H1 (cell line): ENCODE data around the gene SLITRK3. TPM values are rescaled to one million over a fixed set of nuclear protein-coding genes. Genes with fewer than 3 reads are reported as not detected.

Experiments
- CTCF ChIA-PET: fragments of 300-600 bp; sonication (Branson Sonifier 250); formaldehyde crosslinking; loops from one replicate; lab custom pipeline; 2021; ENCODE audit not compliant: partially characterized antibody; lab: Charles Lee
- POLR2A ChIA-PET: fragments of 300-600 bp; sonication (Branson Sonifier 250); formaldehyde crosslinking; loops from one replicate; lab custom pipeline; 2021; ENCODE audit warnings: inconsistent platforms; ENCODE audit not compliant: partially characterized antibody; lab: Charles Lee
- DNase-seq, 2 experiments: peaks; one replicate each; pipeline versions ENCODE4 v3.0.0 to v3.0.0-alpha.2; 2010 to 2022; ENCODE audit warnings: low spot score in 2 of 2, low read depth in 1 of 2, mixed read lengths in 1 of 2
- FAIRE-seq: peaks from 2 replicates; lab custom pipeline; 2011; peaks lifted over from hg19 to GRCh38; lab: Jason Lieb, UNC
- H2AFZ ChIP-seq: 2 replicates; pipeline ENCODE4 v1.8.1; 2012; ENCODE audit warnings: low read length, inconsistent platforms
- H2AK5ac ChIP-seq: 2 replicates; pipeline ENCODE4 v1.6.1; 2013; ENCODE audit warnings: low read depth, low read length
- H2BK120ac ChIP-seq: replicated peaks from 2 replicates; pipeline ENCODE3; 2013; ENCODE audit warnings: low read depth, low read length, inconsistent platforms
- H2BK12ac ChIP-seq: 2 replicates; pipeline ENCODE4 v1.6.1; 2013; ENCODE audit warnings: low read depth, low read length
- H2BK15ac ChIP-seq: 2 replicates; pipeline ENCODE4 v1.6.1; 2013; ENCODE audit warnings: low read length
- H2BK20ac ChIP-seq: 2 replicates; pipeline ENCODE4 v1.6.1; 2013; ENCODE audit warnings: low read length
- H2BK5ac ChIP-seq: 2 replicates; pipeline ENCODE4 v1.6.1; 2013; ENCODE audit warnings: low read depth, low read length
- H3K14ac ChIP-seq: 2 replicates; pipeline ENCODE4 v1.6.1; 2013; ENCODE audit warnings: inconsistent platforms; ENCODE audit not compliant: insufficient read length
- H3K18ac ChIP-seq: 2 replicates; pipeline ENCODE4 v1.6.1; 2013; ENCODE audit warnings: low read length; ENCODE audit errors: extremely low read depth
- H3K23ac ChIP-seq: 2 replicates; pipeline ENCODE4 v1.6.1; 2013; ENCODE audit warnings: inconsistent platforms; ENCODE audit not compliant: insufficient read length
- H3K23me2 ChIP-seq: 2 replicates; pipeline ENCODE4 v1.6.1; 2013; ENCODE audit warnings: low read depth, low read length
- H3K27ac ChIP-seq: 2 replicates; pipeline ENCODE4 v1.6.1; 2011; ENCODE audit warnings: low read depth, low read length, inconsistent platforms
- H3K27me3 ChIP-seq, 4 experiments: replicated peaks in 1 of 4; 1 replicate in 1 of 4; 2 replicates in 3 of 4; pipeline versions ENCODE4 v1.6.1 to v1.8.1; 2011 to 2013; ENCODE audit warnings: low read length in 3 of 4, mild to moderate bottlenecking in 3 of 4, inconsistent platforms in 2 of 4, mixed read lengths in 2 of 4, moderate library complexity in 1 of 4; ENCODE audit not compliant: control insufficient read depth in 3 of 4, insufficient read depth in 3 of 4; ENCODE audit errors: extremely low read depth in 1 of 4
- H3K36me3 ChIP-seq, 4 experiments: 2 replicates each; pipeline versions ENCODE4 v1.6.1 to v1.8.1; 2011 to 2013; ENCODE audit warnings: mild to moderate bottlenecking in 4 of 4, low read length in 3 of 4, moderate library complexity in 2 of 4, control low read depth in 1 of 4, inconsistent platforms in 1 of 4; ENCODE audit not compliant: insufficient read depth in 4 of 4, control insufficient read depth in 2 of 4
- H3K4ac ChIP-seq: replicated peaks from 2 replicates; pipeline ENCODE3; 2013; ENCODE audit warnings: low read length, low read depth, mixed read lengths, inconsistent platforms; ENCODE audit not compliant: insufficient read length
- H3K4me1 ChIP-seq, 4 experiments: replicated peaks in 1 of 4; 1 replicate in 1 of 4; 2 replicates in 3 of 4; pipeline versions ENCODE4 v1.6.1 to v1.8.1; 2011 to 2013; ENCODE audit warnings: low read length in 3 of 4, inconsistent platforms in 2 of 4, mixed read lengths in 1 of 4; ENCODE audit not compliant: insufficient read depth in 4 of 4, control insufficient read depth in 3 of 4
- H3K4me2 ChIP-seq, 2 experiments: 2 replicates each; pipeline versions ENCODE4 v1.6.1 to v1.8.1; 2011 to 2013; ENCODE audit warnings: low read depth in 2 of 2, low read length in 2 of 2, control low read depth in 1 of 2, inconsistent platforms in 1 of 2, mild to moderate bottlenecking in 1 of 2; ENCODE audit not compliant: insufficient read depth in 1 of 2
- H3K4me3 ChIP-seq, 4 experiments: fragments of 200-600, 300-600 bp in 1 of 4; sonication (generic), shearing (Covaris generic), sonication (Bioruptor Twin) in 1 of 4; 2 replicates each; pipeline versions ENCODE4 v1.5.1 to v1.8.1; 2011 to 2016; ENCODE audit warnings: low read length in 4 of 4, low read depth in 3 of 4, control low read depth in 2 of 4, inconsistent platforms in 2 of 4, mild to moderate bottlenecking in 2 of 4, mixed read lengths in 1 of 4, moderate library complexity in 1 of 4; ENCODE audit not compliant: insufficient read depth in 2 of 4; ENCODE audit errors: extremely low read depth in 1 of 4
- H3K56ac ChIP-seq: replicated peaks from 2 replicates; pipeline ENCODE3; 2013; ENCODE audit warnings: low read depth, mild to moderate bottlenecking, mixed read lengths, low read length, inconsistent platforms; ENCODE audit not compliant: insufficient read length
- H3K79me1 ChIP-seq: 2 replicates; pipeline ENCODE4 v1.6.1; 2013; ENCODE audit warnings: low read depth, low read length, control low read depth
- H3K79me2 ChIP-seq, 2 experiments: 2 replicates each; pipeline versions ENCODE4 v1.6.1 to v1.8.1; 2012 to 2013; ENCODE audit warnings: low read length in 2 of 2, mild to moderate bottlenecking in 2 of 2, inconsistent platforms in 1 of 2; ENCODE audit not compliant: insufficient read depth in 2 of 2, control insufficient read depth in 1 of 2
- H3K9ac ChIP-seq, 4 experiments: replicated peaks in 1 of 4; 1 replicate in 1 of 4; 2 replicates in 3 of 4; pipeline versions ENCODE4 v1.6.1 to v1.8.1; 2011 to 2013; ENCODE audit warnings: low read depth in 3 of 4, low read length in 3 of 4, control low read depth in 2 of 4, mild to moderate bottlenecking in 2 of 4, moderate library complexity in 2 of 4, inconsistent platforms in 1 of 4; ENCODE audit errors: extremely low read depth in 1 of 4
- H3K9me3 ChIP-seq, 2 experiments: 2 replicates each; pipeline versions ENCODE4 v1.6.1 to v1.8.1; 2012 to 2013; ENCODE audit warnings: mild to moderate bottlenecking in 2 of 2, moderate library complexity in 2 of 2, control low read depth in 1 of 2, inconsistent platforms in 1 of 2, low read depth in 1 of 2, low read length in 1 of 2, mixed read lengths in 1 of 2; ENCODE audit not compliant: insufficient read depth in 2 of 2
- H4K20me1 ChIP-seq, 2 experiments: replicated peaks in 1 of 2; 2 replicates each; pipeline versions ENCODE3 to v1.8.1; 2011 to 2013; ENCODE audit warnings: inconsistent platforms in 2 of 2, low read length in 2 of 2, mild to moderate bottlenecking in 1 of 2; ENCODE audit not compliant: insufficient read depth in 2 of 2, control insufficient read depth in 1 of 2
- H4K5ac ChIP-seq: 2 replicates; pipeline ENCODE4 v1.6.1; 2013; ENCODE audit warnings: low read length, low read depth, mixed read lengths, inconsistent platforms; ENCODE audit not compliant: insufficient read length
- H4K8ac ChIP-seq: 2 replicates; pipeline ENCODE4 v1.8.0; 2013; ENCODE audit warnings: mild to moderate bottlenecking, moderate library complexity, low read length, inconsistent platforms; ENCODE audit not compliant: insufficient read depth; ENCODE audit errors: extremely low read depth
- H4K91ac ChIP-seq: replicated peaks from 2 replicates; pipeline ENCODE3; 2013; ENCODE audit warnings: low read length, mixed read lengths, inconsistent platforms; ENCODE audit not compliant: insufficient read length
- EP300 ChIP-seq, 2 experiments: IDR thresholded peaks; 1 replicate in 1 of 2; 2 replicates in 1 of 2; pipeline ENCODE4 v1.6.1; 2011 to 2012; ENCODE audit warnings: low read depth in 2 of 2, low read length in 2 of 2, mild to moderate bottlenecking in 2 of 2, borderline replicate concordance in 1 of 2, inconsistent platforms in 1 of 2, moderate library complexity in 1 of 2
- RAD21 ChIP-seq, 2 experiments: IDR thresholded peaks in 1 of 2; conservative IDR thresholded peaks in 1 of 2; 2 replicates each; pipeline ENCODE4 v1.6.1; 2011; ENCODE audit warnings: low read depth in 2 of 2, low read length in 2 of 2, improper control_type of control experiment in 1 of 2, inconsistent platforms in 1 of 2, mild to moderate bottlenecking in 1 of 2, moderate library complexity in 1 of 2
- SIX5 ChIP-seq: IDR thresholded peaks from 2 replicates; pipeline ENCODE4 v1.6.1; 2011; ENCODE audit warnings: mild to moderate bottlenecking, low read depth, low read length
- TAF1 ChIP-seq: IDR thresholded peaks from 2 replicates; pipeline ENCODE4 v1.6.1; 2011; ENCODE audit warnings: mild to moderate bottlenecking, low read depth, low read length
- WGBS, 2 experiments: shearing (Covaris generic) in 1 of 2; methylation state at CpG; one replicate each; pipeline versions ENCODE4 v1.1.6 to v1.1.7; 2013 to 2015; ENCODE audit warnings: low lambda C conversion rate in 2 of 2, mixed read lengths in 2 of 2, inconsistent platforms in 1 of 2, low coverage in 1 of 2, missing lambda C conversion rate in 1 of 2; ENCODE audit not compliant: insufficient replicate concordance in 2 of 2, insufficient coverage in 1 of 2, insufficient read length in 1 of 2; ENCODE audit errors: extremely low coverage in 1 of 2, missing lambda C conversion rate in 1 of 2; 5-methylcytosine and 5-hydroxymethylcytosine counted together
- polyA plus RNA-seq, 7 experiments: library from polyadenylated mRNA; depleted of rRNA in 3 of 7; stranded (reverse) in 5 of 7; unstranded in 2 of 7; fragments of >200 nt in 5 of 7; fragments of 200-250 nt in 2 of 7; gene quantifications; 1 replicate in 5 of 7; 2 replicates in 1 of 7; 4 replicates in 1 of 7; pipeline versions ENCODE4 v1.2.1 to v1.2.3, GENCODE V29; 2011 to 2013; ENCODE audit warnings: missing spikeins in 2 of 7, mixed read lengths in 2 of 7
- total RNA-seq: library from RNA; stranded (reverse); fragmentation: NEBNext Ultra II Directional; extraction: Animal tissue kit (Norgen Biotek cat#: 25700); gene quantifications from 2 replicates; pipeline ENCODE4 v1.2.1, GENCODE V29; 2021
- TF ChIP-seq, protein P1 (sequence below), 3 experiments: IDR thresholded peaks; 1 replicate in 2 of 3; 2 replicates in 1 of 3; pipeline versions ENCODE4 v1.5.1 to v1.6.1; 2011; ENCODE audit warnings: low read length in 3 of 3, mild to moderate bottlenecking in 3 of 3, inconsistent platforms in 2 of 3, low read depth in 1 of 3, moderate library complexity in 1 of 3; ENCODE audit not compliant: insufficient read depth in 1 of 3; ENCODE audit errors: control extremely low read depth in 1 of 3

SLITRK3 gene
- total and polyA plus RNA-seq, 2 of the 8 experiments (the other 6 are each of a cell fraction or from before 2014, with no cell fraction given), result 0.71 to 3.4 TPM

- Histone ChIP-seq H3K9me3 (no peaks in the 10 kb centered on the region), H3K56ac (no peak overlapping the region), H3K23me2 (no peaks in the 10 kb centered on the region), H3K36me3 (no peaks in the 10 kb centered on the region), H3K27me3 (no peaks in the 10 kb centered on the region), H4K20me1 (no peaks in the 10 kb centered on the region), H4K8ac (no peak overlapping the region), H3K4ac (no peak overlapping the region), H4K5ac (no peak overlapping the region), H2BK120ac (no peak overlapping the region), H3K18ac (no peak overlapping the region), H3K4me1 (peaks cover 0 to 5% (median 0%) of the 10 kb centered on the region in 4 experiments; a peak in 2 of 7 replicates), H3K79me2 (no peaks in the 10 kb centered on the region), H2BK12ac (no peak overlapping the region), H4K91ac (no peak overlapping the region), H3K9ac (no peak overlapping the region), H2AK5ac (no peak overlapping the region), H2BK20ac (no peak overlapping the region), H3K79me1 (no peaks in the 10 kb centered on the region; the same call in 1 of the 2 replicates), H3K4me3 (no peak overlapping the region), H3K27ac (no peak overlapping the region), H3K23ac (no peak overlapping the region), H2BK5ac (no peak overlapping the region), H2AFZ (no peak overlapping the region), H3K14ac (no peak overlapping the region), H2BK15ac (no peak overlapping the region), H3K4me2 (no peak overlapping the region)
- TF ChIP-seq RAD21 (IDR thresholded peaks at IDR 0.05 in 1 of 2, conservative IDR thresholded peaks at IDR 0.05 in 1 of 2; ENCODE audit: low read depth in 2 of 2, low read length in 2 of 2) (peak; percentile 96 to 98), TAF1 (no peak), EP300 (IDR thresholded peaks at IDR 0.05; ENCODE audit: borderline replicate concordance in 1 of 2, low read depth in 2 of 2, low read length in 2 of 2) (no peak), SIX5 (no peak)
- TF ChIP-seq, protein P1, sequence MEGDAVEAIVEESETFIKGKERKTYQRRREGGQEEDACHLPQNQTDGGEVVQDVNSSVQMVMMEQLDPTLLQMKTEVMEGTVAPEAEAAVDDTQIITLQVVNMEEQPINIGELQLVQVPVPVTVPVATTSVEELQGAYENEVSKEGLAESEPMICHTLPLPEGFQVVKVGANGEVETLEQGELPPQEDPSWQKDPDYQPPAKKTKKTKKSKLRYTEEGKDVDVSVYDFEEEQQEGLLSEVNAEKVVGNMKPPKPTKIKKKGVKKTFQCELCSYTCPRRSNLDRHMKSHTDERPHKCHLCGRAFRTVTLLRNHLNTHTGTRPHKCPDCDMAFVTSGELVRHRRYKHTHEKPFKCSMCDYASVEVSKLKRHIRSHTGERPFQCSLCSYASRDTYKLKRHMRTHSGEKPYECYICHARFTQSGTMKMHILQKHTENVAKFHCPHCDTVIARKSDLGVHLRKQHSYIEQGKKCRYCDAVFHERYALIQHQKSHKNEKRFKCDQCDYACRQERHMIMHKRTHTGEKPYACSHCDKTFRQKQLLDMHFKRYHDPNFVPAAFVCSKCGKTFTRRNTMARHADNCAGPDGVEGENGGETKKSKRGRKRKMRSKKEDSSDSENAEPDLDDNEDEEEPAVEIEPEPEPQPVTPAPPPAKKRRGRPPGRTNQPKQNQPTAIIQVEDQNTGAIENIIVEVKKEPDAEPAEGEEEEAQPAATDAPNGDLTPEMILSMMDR (IDR thresholded peaks at IDR 0.05; ENCODE audit: control extremely low read depth in 1 of 3, insufficient read depth in 1 of 3, low read depth in 1 of 3, low read length in 3 of 3), result peak; percentile 35 to 81 (median 77)
- DNase-seq (peak in 1 of 2 experiments; percentile 53), FAIRE-seq (peak; percentile 92)
- POLR2A ChIA-PET, result interaction anchor here (0.6 kb wide), 1 partner anchor 596 kb away, joined by 3 read pairs; no protein-coding TSS in a partner anchor
- WGBS, 2 experiments, result 40% methylated on average over 8 of the region's 8 CpGs; no CpG with 5 or more reads in 1 of the 2 experiments
- CTCF ChIA-PET, result interaction anchor here (0.9 to 1.5 kb wide), 3 partner anchors 10 to 944 kb away, joined by 3 to 5 read pairs (median 4); no protein-coding TSS in a partner anchor
Observed at GRCh38 chr3:165185707-165186327, 10.4 kb downstream of the SLITRK3 start.
